Stimulated activated CD4-positive, alpha-beta T cell treated with anti-CD3 and anti-CD28 coated beads, Interleukin-1b, Interleukin-23, amount 100 ng/mL, for 1 hour (primary cell): Measurements from ENCODE around the gene TEX50.
"Not testable (repeated sequence)": the region's sequence is repeated elsewhere in the genome, so short reads cannot be mapped to it uniquely, and the experiment has no call there.

ENCODE experiments used
- DNase-seq, 2 donors: peaks; one replicate each; pipeline ENCODE4 v3.0.0-alpha.2; 2020; ENCODE audit warnings: low read depth in 2 of 2

TEX50 gene

GRCh38 chr1:173661763-173662162 lies 26.6 kb downstream of the TEX50 start:
- DNase-seq = no peak

DNA sequence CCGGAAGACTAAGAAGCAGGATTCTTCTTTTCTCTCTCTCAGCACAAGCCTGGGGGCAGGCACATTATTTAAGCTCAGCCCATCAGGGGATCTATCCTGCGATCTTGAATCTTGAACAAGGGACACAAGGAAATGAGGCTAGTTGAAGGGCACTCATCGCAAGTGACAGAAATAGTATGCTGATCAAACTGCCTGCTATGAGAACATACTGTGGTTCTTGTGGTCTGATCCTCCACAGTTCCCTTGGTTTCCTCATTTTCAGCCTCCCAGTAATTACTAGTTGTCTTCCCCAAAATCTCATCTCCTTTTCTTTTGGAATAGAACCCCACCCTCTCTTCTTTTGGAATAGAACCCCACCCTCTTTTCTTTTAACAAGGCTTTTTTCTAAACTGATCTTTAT lies 28.0 kb downstream of the TEX50 start:
- DNase-seq = no peak

- DNase-seq = no peak
These were observed 31.5 kb downstream of the TEX50 start for GRCh38 chr1:173666646-173667045.

GRCh38 chr1:173669491-173669941 lies 34.4 kb downstream of the TEX50 start, which contains the start of gene ANKRD45:
ANKRD45 (minus strand) TSS chr1:173669851; CDS start chr1:173659418, 10,433 bp downstream.
- no peak for DNase-seq

DNA sequence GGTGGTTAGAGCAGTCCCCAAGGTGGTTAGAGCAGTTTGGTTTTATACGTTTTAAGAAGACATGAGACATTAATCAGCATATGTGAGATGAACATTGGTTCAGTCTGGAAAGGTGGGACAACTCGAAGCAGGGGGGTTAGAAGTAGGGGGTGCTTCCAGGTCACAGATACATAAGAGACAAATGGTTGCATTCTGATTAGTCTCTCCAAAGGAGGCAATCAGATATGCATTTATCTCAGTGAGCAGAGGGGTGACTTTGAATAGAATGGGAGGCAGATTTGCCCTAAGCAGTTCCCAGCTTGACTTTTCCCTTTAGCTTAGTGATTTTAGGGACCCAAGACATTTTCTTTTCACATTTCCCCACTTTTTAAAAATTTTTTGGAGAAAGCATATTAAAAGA lies 39.4 kb downstream of the TEX50 start:
- DNase-seq = not testable (repeated sequence)

DNA sequence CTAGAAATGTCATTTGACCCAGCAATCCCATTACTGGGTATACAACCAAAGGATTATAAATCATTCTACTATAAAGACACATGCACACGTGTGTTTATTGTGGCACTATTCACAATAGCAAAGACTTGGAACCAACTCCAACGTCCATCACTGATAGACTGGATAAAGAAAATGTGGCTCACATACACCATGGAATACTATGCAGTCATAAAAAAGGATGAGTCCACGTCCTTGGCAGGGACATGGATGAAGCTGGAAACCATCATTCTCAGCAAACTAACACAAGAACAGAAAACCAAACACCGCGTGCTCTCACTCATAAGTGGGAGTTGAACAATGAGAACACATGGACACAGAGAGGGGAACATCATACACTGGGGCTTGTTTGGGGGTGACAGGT lies 45.0 kb downstream of the TEX50 start:
- DNase-seq = not testable (repeated sequence)

DNA sequence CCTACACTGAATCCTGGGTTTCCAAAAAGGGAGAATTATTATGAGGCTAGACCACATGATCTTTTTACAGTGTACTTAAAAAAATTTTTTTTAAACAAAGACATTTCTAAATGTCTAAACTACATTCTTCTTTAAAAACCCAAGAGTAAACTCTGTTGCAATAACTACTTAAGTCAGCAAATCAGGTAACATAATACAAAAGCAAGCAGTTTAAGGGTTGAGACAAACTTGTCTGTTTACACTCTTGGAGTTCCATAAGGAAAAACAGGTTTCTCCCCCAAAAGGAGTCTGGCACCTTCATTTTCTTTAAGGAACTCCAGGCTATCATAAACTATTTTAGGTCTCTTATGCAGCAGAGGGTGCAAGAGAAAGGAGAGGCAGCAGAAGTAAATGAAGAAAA lies 47.0 kb downstream of the TEX50 start:
- no peak for DNase-seq

DNA sequence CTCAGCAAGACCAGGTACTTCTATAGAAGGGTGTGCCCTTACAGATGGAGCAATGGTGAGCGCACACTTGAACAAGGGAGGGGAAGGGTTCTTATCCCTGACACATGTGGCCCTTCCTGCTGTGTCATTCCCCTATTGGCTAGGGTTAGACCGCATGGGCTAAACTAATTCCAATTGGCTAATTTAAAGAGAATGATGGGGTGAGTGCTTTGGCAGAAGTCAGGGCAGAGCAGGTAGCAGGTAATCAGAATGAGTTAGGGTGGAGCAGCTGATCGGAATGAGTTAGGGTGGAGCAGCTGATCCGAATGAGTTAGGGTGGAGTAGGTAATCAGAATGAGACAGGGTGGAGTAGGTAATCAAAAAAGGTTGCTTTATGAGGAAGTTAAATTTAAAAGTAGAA lies 48.7 kb downstream of the TEX50 start:
- not testable (repeated sequence) for DNase-seq

GRCh38 chr1:173685121-173685520 lies 50.0 kb downstream of the TEX50 start:
- DNase-seq = not testable (repeated sequence)
